NOMO-1 (cell line): ENCODE results near the gene BEX2.
"Not testable (repeated sequence)": the region's sequence is repeated elsewhere in the genome, so short reads cannot be mapped to it uniquely, and the experiment has no call there.

Experiments used
- DNase-seq, 2 experiments: peaks; one replicate each; lab custom pipeline; 2025; ENCODE audit not compliant: unreplicated experiment in 2 of 2; lab: John Stamatoyannopoulos, UW

The BEX2 gene

DNA sequence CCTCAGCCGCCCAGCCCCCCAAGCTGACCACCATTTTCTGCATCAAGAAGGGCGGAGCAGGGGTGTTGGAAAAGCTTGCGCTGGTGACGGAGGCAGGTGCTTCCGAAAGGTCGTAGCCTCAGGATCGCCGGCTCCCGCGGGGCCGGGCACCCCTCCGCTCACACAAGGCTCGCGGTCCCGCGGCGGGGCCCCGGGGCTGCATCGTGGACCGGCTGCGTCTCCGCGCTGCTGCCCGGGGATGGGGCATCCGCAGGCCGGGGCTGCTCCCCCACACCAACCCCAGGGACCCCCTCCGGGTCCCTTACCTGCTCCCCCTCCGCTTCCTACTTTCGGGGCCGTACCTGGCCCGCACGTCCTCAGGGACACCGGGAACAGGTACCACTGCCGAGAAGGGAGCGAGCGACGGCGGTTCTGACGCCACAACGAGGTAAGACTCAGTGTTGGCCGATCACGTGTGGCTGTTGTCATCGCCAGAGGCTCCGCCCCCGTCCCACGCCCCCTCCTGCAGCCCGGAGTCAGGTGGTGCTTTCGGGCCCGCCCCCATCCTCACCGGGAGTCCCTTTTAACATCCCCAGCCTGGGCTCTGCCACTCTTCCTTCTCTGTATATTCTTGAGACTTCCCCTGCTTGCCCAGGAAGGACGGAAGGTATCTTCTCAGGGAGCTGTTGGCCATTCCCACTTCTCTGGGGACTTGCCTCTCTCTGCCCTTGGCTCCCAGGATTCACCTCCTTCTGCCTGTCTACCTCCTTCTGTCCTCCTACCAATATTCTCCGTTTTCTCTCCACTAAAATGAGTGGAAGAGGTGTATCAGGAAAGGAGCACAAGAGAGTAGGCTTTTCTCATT is at the start of gene BEX2:
BEX2 (minus strand) TSS at position 436 of the 844 bp plus-strand sequence. CDS start 1,014 bp downstream, outside the sequence.
- no peak for DNase-seq

DNA sequence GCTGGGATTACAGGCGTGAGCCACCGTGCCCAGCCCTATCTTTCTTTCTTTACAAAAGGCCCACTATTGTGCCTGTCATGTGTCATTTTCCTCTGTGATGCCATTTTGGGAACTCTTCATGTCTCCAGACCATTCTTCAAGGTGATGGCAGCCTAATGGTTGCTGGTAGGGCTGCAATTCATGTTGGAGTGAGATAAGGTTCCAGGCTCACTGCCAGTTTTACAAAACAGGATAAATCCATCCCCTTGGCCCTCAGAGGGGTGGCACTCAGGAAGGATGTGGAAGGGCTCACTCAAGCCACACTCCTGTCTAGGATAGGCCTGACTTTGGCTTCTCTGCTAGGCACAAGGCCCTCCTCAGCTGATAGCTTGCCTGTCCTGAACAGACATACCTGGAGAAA is 49.3 kb upstream of the BEX2 start:
- no peak for DNase-seq

DNA sequence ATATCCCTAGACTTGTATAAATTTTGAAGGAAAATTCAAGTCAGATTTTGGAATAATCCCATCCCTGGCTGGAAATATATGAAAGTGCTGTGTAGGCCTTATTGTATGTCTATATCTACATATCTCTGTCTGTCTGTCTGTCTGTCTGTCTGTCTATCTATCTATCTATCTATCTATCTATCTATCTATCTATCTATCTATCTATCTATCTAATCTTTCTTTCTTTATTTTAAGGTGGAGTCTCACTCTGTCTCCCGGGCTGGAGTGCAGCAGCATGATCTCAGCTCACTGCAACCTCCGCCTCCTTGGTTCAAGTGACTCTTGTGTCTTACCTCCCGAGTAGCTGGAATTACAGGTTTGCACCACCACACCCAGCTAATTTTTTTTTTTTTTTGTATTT is 48.8 kb upstream of the BEX2 start:
- DNase-seq, result not testable (repeated sequence)

DNA sequence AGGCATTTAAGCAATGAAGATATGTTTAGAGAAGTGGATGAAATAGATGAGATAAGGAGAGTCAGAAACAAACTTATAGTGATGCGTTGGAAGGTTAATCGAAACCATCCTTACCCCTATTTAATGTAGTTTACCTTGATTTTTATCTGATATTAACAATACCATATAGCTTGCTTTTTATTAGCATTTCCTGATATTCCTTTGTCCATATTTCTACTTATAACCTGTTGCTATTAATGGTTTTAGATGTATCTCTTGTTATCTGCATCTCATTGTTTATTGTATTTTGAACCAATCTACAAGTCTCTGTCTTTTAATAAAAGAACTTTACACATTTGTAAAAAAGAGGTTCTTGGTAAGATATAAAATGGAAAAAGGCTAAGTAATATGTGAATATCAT is 47.1 kb upstream of the BEX2 start:
- no peak for DNase-seq

DNA sequence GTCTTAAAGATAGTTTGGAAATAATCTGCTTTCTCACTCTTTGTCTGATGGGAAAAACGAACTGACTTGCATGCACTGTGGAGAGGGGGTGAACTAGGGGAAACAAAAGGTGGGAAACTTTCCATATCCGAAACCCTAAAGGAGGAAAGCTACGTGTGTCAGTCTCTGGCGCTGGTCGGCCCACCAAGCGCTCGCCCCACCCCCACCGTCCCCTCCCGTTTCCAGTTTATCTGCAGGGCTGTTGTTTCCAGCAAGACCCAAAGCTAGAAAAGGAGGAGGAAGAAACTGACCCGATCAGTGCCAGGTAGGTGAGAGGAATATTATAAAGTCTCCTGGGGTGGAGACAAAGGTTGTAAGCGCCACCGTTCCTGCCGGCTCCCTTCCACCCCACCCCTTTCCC is 46.1 kb upstream of the BEX2 start:
- no peak for DNase-seq

DNA sequence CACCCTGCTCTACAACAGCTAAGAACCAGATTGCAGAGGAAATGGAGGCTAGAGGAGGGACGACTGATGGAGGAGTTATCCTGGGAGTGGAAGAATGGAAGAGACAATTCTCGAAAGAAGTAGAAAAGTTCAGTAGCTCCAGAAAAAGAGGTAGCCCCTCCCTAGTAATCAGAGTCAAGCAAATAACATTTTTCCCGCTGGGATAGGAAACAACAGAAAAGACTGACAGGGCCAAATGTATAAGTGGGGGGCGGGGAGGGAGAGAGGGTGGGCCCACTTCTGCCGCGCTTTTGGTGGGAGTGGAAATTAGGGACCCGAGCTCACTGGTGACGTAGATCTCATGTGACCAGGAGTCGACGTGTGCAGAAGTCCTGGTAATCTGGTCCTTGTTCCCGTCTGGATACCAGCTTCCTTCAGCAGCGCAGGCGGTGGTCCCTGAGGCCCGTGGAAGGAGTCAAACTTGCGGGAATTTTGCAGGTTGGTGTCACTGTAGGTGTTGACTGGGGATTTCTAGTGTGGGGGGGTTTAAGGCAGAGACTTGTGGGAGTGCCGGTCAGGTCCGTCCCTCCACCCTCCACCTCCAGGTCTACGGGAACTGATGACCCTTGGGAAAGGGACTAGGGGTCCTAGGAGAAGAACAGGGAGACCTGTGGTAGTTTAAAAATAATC is 45.5 kb upstream of the BEX2 start, which contains the start of gene TCEAL9:
TCEAL9 (plus strand) TSS at position 377 of the 669 bp plus-strand sequence. CDS start 1,179 bp downstream, outside the sequence.
- no peak for DNase-seq

DNA sequence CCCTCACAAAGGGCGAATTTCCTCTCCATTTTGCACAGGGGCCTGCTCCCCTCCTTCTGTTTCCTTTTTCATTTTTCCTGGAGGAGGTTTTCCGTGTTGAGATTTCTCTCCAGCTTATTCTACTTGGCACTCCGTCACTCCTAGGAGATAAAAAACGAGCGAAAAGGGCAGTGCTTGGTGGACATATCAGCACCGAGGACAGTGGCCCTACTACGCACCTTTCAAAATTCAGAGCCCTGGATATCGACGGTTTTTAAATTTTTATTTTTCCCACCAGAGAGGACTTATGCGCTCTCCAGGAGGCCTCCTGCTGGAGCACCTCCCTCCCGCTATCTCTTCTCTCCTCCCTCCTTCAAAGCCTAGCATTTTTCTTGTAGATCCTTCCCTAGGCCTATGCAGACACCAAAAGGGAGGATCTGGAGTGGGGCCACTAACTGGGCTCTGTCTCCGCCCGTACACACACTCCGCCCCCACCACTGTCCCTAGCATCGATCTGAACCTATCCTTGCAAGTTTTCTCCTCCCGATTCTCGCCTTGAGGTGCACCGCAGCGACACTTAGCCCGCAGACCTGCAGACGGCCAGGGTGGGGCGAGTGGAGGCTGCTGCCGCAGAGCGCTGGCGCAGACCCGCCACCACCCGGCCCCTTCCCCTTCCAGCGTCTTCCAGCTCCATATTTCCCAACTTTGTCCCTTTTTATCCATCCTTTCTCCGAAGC is 37.0 kb upstream of the BEX2 start:
- no peak for DNase-seq

DNA sequence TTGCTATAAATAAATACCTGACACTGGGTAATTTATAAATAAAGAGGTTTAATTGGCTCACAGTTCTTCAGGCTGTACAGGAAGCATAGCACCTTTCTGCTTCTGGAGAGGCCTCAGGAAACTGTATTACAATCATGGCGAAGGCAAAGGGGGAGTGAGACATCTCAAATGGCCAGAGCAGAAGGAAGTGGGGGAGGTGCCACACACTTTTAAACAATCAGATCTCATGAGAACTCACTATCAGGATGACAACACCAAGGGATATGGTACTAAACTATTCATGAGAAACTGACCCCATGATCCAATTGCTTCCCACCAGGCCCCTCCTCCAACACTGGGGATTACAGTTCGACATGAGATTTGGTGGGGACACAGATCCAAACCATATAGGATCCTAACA is 33.8 kb upstream of the BEX2 start:
- DNase-seq, result no peak

DNA sequence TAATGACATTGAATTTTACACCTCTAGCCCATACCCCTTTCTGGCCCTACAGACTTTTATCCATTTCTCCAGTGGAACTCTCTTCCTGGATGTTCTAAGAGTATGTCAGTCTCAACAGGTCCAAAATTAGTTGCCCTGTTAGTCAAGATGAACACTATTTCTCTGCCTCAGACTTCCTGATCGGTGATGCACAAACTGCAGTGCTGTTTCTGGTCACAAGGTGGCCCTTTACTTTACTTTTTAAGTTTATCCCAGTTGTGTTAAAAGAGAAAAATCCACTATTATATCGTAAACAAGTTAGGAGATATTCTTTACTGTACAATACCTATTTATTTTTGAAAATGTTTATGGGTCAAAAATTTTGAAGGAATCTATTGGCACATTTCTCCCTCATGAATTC is 32.3 kb upstream of the BEX2 start:
- DNase-seq, result peak in 1 of 2 experiments; percentile 20

DNA sequence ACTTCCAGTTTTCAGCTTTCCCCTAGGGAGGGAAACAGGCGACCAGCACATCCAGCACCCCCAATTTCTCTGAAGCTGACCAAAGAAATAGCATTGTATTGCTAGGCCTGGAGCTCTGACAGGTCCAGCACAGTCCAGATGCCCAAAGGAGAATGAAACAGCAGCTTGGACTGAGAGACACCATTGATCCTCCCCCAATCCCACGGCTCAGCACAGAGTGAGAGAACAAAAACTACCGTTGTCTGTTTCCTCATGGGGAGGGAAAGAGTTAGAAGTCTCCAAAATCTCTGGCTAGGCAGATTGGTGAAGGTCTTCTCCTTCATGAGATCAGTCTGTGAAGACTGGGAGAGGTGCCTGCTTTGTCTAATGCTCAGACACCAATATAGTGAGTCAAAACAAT is 27.9 kb upstream of the BEX2 start:
- no peak for DNase-seq

DNA sequence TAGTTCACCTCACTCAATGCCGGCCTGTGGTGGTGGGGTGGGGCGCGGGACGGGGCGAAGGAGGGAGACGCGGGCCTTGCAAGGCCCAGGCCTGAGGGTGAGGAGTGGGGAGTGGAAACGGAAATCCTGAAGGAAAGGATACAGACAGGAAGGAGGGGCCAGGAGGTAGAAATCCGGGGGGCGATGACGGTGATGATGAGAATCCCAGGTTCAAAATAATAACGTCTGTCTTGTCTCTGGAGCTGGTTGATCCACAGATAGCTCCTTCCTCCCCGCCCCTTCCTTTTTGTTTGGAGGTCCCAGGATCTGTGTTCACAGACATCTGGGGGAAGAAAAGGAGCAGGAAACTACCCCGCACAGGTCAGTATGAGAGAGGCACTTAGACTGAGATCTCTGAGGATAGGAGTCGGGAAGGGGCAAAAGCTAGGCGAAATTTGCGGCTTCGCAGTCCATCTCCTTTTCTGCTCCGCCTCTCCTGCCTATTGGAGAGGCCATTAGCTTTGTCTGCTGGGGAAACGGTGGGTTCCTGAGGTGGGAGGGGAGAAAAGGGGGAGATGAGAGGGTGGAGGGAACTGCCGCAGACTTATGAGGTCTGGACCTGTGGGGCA is 20.0 kb upstream of the BEX2 start:
- DNase-seq, result no peak

DNA sequence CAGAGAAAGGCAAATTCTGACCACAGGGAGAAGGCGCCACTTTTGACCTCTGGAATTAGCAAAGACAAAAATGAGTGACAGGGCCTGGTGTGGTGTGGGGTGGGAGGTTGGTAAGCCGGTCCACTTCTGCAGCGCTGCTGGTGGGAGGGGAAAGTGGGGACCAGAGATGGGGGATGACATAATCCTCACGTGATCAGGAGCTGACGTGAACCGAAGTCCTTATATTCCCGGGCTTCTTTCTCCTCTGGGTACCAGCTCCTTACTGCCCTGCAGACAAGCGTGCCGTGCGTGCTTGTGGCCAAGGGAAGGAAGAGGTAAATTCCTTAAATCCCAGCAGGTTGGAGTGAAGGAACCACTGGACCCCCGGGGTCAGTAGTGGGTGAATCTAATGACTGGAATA is 19.2 kb upstream of the BEX2 start, which contains the start of gene TCEAL7:
TCEAL7 (plus strand) TSS at position 249 of the 400 bp plus-strand sequence. CDS start 1,165 bp downstream, outside the sequence.
- no peak for DNase-seq

DNA sequence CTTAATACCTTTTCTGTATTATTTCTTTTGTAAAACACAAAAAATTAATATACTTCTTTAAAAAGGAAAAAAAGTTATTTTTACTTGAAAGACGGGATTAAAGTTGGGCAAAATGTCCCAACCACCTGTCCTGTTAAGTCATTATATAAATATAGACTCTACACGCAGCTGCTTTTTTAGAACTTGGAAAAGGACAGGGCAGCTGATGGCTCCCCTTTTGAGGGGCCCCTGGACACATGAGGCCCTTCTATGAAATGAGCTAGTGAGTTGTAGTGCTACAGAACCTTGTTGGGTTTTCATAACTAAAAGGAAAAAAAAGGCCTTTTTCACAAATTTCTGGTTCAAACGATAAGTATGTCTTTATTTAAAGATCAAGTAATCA is 600 bp upstream of the BEX2 start:
- no peak for DNase-seq

DNA sequence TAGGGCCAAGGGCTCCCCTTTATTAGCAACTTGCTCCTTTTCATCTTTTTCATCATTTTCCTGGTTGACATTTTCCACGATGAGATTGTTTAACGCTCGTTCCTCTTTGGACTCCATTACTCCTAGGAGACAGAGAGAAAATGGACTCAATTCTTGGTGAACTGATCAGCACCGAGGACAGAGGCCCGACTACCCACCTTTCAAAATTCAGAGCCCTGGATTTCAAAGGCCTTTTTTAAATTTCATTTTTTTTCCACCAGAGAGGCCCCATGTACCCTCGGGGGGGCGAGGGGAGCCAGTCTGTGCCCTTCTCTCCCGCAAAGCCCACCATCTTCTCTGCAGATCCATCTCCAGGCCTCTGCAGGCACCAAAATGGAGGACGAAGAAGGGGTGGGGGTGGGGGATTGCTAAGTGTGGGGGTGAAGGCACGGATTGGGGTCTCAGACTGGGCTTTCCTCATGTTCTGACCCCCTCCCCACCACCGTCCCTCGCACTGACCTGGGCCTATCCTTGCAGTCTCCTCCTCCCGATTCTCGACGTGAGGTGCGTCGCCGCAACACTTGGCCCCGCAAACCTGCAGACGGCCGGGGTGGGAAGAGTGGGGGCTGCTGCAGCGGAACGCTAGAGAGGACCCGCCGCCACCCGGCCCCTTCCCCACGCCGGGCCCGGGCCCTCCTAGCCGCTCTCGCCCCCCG is 783 bp downstream of the BEX2 start:
- no peak for DNase-seq

DNA sequence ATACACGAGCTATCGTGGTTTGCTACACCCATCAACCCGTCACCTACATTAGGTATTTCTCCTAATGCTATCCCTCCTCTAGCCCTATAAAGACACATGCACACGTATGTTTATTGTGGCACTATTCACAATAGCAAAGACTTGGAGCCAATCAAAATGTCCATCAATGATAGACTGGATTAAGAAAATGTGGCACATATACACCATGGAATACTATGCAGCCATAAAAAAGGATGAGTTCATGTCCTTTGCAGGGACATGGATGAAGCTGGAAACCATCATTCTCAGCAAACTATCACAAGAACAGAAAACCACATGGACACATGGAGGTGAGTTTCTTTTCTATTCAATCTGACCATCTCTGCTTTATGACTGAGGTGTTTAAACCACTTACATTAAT is 5.1 kb downstream of the BEX2 start:
- not testable (repeated sequence) for DNase-seq

DNA sequence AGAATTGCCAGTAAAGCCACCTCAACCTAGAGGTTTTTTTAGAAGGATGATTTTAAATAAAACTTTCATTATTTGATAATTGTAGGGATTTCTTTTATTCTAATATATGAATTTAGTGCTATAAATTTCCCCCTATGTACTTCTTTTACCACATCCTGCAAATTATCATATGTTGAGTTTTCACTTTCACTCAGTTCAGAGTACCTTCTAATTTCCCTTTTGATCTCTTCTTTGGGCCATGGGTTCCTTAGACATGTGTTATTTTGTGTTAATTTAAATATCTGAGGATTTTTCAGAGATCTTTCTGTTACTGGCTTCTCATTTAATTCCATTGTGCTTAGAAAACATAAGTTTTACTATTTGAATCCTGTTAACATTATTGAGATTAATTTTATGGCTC is 6.1 kb downstream of the BEX2 start:
- no peak for DNase-seq

DNA sequence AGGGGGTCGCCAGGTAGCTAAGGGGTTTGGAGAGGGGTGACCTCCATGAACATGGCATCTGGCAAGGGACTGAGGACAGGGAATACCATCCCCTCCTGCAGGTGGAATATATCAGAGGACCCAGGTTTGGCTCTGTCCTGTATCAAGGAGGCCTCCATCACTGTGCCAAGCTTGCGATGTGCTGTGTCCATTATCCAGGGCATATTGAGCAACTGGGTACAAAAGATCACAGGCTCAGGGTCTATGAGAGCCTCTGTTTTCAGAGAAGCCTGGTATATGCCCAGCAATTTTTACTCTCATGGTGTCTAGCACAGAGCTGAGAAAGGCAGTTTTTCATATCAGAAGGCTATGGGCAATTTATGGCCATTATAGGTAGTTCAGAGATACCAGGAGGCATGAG is 17.7 kb downstream of the BEX2 start:
- DNase-seq, result no peak

DNA sequence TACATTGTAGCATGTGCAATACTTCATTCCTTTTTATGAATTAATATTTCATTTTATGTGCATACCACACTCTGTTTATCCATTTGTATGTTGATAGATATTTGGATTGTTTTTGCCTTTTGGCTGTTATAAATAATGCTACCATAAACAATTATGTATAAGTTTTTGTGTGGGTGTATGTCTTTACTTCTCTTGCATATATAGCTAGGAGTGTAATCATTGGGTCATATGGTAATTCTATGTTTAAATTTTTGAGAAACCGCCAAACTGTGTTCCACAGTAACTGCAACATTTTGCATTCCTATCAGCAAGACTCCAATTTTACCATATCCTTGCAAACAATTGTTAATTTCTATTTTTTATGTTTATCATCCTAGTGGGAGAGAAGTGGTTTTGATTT is 31.2 kb downstream of the BEX2 start:
- no peak for DNase-seq

DNA sequence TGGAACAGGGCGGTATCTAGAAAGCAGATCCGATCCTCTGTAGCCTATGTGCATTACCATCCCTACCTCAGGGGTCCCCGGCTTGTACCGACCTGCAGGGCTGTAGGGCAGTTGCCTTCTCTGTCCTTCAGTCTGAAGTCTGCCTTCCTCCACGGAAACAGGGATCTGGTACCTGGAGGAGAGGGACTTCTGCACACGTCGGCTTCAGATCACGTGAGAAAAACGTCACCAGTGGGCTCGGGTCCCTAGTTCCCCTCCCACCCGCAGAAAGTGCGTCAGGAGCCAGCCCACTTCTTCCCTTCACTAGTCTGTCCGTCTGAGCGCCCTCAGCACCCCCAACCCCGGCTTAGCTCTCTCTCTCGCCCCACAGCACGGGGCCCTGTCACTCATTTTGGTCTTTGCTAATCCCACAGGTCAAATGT is 34.2 kb downstream of the BEX2 start, which contains the start of gene TCEAL5:
TCEAL5 (minus strand) TSS at position 170 of the 422 bp plus-strand sequence. CDS start 2,187 bp downstream, outside the sequence.
- DNase-seq, result no peak

DNA sequence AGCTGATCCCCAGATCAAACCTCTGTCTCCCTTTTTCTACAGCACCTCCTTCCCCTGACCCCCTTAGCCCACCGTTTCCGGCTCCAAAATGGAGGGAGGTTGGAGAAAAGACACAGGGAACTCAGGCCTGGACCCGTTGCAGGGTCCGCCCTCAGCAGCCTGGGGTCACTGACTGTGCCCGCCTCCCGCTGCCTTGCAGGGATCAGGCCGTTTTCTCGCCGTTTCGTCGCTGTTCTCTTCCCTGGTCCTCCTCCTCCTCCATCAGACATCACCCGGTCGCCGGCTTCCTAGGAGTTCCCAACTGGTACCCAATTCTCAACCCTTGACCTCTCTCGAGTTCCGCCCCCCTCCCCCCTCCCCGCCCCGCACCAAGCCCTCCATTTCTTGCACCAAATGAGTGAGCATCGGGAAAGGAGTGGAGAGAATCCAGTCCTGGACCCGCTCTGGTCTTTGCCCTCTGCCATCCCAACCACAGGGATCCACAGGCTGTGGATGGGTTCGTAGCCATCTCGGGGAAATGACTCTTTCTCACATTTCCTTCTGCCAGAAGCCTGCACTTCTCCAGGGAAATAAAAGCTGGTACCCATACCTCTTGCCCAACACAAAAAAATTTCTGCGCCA is 34.7 kb downstream of the BEX2 start:
- no peak for DNase-seq
